ENCODE measurements around the gene CBX2. TPM values are rescaled to one million over a fixed set of nuclear protein-coding genes. Genes with fewer than 3 reads are reported as not detected.

CBX2 gene
- total RNA-seq, 1 donor from 2014 or later, result 4.6 TPM

DNA sequence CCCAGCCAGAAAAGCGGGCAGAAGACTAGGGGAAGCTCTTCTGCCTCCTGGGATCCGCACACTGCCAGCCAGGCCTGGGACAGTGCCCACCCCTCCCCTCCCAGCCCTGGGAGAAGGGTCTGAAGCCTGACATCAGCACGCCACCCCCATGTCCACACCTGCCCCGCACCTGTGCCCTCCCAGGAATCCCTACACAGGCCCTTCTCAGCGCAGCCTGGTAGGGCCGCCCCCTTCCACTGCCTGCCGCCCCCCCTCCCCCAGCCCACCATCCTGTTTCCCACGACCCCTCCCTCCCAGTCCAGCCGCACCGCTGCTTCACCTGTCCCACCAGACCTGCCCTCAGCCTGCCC is 36.6 kb upstream of the CBX2 start:
- H3K4me3 ChIP-seq, result peak overlapping the region in 1 of 2 donors; percentile 9
- H3K4me1 ChIP-seq, result peaks cover 0 to 6% of the 10 kb centered on the region in 2 donors
- H3K9me3 ChIP-seq, result no peaks in the 10 kb centered on the region
- peaks cover 10% of the 10 kb centered on the region for H3K27me3 ChIP-seq
- H3K36me3 ChIP-seq, result no peaks in the 10 kb centered on the region
- intact Hi-C loops (cut with DNase I), result no loop called here
- H3K27ac ChIP-seq, result no peak overlapping the region
- DNase-seq (ENCODE audit: low spot score in 2 of 2), result no peak
- TF ChIP-seq, protein P1, sequence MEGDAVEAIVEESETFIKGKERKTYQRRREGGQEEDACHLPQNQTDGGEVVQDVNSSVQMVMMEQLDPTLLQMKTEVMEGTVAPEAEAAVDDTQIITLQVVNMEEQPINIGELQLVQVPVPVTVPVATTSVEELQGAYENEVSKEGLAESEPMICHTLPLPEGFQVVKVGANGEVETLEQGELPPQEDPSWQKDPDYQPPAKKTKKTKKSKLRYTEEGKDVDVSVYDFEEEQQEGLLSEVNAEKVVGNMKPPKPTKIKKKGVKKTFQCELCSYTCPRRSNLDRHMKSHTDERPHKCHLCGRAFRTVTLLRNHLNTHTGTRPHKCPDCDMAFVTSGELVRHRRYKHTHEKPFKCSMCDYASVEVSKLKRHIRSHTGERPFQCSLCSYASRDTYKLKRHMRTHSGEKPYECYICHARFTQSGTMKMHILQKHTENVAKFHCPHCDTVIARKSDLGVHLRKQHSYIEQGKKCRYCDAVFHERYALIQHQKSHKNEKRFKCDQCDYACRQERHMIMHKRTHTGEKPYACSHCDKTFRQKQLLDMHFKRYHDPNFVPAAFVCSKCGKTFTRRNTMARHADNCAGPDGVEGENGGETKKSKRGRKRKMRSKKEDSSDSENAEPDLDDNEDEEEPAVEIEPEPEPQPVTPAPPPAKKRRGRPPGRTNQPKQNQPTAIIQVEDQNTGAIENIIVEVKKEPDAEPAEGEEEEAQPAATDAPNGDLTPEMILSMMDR (IDR thresholded peaks at IDR 0.05), result no peak

DNA sequence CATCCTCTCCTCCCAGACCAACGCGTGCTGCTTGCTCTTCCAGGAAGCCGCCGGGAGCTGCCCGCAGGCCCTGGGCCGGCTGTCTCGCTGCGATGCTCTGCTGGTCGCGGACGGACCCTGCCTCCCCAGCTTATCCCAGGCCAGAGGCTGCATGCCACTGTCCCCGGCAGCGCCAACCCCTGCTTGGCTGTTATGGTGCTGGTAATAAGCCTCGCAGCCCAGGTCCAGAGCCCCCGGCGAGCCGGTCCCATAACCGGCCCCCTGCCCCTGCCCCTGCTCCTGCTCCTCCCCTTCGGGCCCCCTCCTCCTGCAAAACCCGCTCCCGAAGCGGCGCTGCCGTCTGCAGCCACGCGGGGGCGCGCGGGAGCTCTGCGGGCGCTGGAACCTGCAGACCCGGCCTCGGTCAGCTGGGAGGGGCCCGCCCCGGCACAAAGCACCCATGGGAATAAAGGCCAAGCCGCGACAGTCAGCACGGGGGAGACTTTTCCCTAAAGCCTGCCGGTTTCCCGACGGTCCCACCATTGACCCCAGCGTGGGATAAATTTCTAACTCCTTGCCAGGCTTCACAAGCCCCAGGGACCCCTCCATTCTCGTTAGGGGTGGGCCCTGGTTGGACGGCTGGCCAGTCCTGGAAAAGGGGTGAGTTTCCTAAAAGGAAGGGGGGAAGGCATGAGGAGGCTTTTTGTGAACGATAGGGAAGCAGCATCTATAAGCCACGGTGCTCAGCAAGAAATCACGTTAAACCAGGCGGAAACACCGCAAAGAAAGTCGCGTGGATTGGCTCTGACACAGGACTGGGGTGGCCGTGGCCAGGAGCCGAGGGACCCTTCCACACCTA is 36.0 kb upstream of the CBX2 start:
- Histone ChIP-seq H3K4me3 (peak overlapping the region in 1 of 2 donors; percentile 9), H3K27ac (no peak overlapping the region), H3K9me3 (no peaks in the 10 kb centered on the region), H3K36me3 (no peaks in the 10 kb centered on the region), H3K4me1 (peaks cover 0 to 6% of the 10 kb centered on the region in 2 donors), H3K27me3 (peaks cover 12% of the 10 kb centered on the region)
- peak in 1 of 2 donors; percentile 79 for DNase-seq (ENCODE audit: low spot score in 2 of 2)
- intact Hi-C loops (cut with DNase I), result loop anchor here (2.0 kb wide), 1 partner anchor 247 kb away; no protein-coding TSS in a partner anchor
- TF ChIP-seq, protein P1 (IDR thresholded peaks at IDR 0.05), result peak; percentile 80 to 99 (median 97)

DNA sequence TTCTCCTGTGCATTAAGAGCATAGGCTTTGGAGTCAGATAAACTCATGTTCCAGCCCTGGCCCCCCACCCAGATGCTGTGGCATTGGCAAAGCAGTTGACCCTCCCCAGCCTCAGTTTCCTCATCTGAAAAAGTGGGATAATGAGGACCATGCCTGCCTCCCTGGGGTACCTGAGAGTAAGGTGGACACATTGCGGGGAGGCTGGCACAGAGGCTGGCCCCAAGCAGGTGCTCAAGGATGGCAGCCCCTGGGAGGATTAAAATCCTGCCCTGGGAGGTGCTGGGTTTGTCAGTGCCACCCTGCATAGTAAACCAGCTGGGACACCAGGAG is 35.4 kb upstream of the CBX2 start:
- no peaks in the 10 kb centered on the region for H3K9me3 ChIP-seq
- peaks cover 0 to 6% of the 10 kb centered on the region in 2 donors for H3K4me1 ChIP-seq
- no peak overlapping the region for H3K4me3 ChIP-seq
- H3K27me3 ChIP-seq, result peaks cover 17% of the 10 kb centered on the region
- TF ChIP-seq, protein P1 (IDR thresholded peaks at IDR 0.05), result no peak
- no peak for DNase-seq (ENCODE audit: low spot score in 2 of 2)
- H3K36me3 ChIP-seq, result no peaks in the 10 kb centered on the region
- intact Hi-C loops (cut with DNase I), result loop anchor here (2.0 kb wide), 1 partner anchor 246 kb away; no protein-coding TSS in a partner anchor
- H3K27ac ChIP-seq, result no peak overlapping the region

DNA sequence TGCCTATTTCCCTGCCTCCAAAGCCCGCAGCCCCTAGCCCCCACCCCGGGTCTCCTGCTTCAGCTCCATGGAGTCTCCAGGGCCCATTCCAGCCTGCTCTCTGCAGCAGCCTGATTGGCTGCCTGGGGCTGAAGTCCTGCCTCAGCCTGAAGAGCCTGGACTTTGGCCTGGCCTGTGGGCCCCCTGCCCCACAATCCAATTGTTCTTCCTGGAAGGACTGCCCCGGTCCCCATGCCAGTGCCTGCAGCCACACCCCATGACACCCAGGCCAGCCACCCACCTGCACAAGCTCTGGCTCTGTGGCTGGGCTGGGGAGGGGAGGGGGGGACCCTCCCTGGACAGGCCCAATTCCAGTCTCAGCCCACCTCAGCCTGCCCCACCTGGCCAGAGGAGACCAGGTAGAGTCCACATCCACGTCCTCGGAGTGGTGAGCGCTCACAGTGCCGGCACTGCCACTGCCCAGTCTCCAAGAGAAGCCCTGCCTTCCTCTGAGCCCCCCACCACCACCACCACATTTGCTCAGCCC is 34.9 kb upstream of the CBX2 start:
- DNase-seq (ENCODE audit: low spot score in 2 of 2), result no peak
- intact Hi-C loops (cut with DNase I), result loop anchor here (2.0 kb wide), 1 partner anchor 246 kb away; no protein-coding TSS in a partner anchor
- peaks cover 22% of the 10 kb centered on the region for H3K27me3 ChIP-seq

DNA sequence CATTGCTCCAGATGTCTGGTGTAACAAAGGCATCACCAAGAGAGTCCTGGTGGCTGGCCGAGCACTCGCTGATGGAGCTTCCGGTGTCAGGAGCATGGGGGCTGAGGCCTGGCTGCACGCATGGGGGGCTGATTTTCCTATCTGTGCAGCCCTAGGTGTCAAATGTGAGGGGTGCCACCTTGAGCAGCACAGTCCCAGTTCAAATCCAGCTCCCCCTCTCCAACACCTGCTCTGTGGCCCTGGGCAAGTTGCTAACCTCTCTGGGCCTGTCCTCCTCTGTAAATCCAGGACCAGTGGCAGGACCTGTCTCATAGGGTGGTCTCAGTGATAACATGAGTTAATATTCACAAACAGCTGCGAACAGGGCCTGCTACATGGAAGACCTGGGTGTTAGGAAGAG is 34.3 kb upstream of the CBX2 start:
- TF ChIP-seq, protein P1 (IDR thresholded peaks at IDR 0.05), result no peak
- DNase-seq (ENCODE audit: low spot score in 2 of 2), result no peak
- Histone ChIP-seq H3K4me1 (peaks cover 0 to 6% of the 10 kb centered on the region in 2 donors), H3K36me3 (no peaks in the 10 kb centered on the region), H3K4me3 (no peak overlapping the region), H3K9me3 (no peaks in the 10 kb centered on the region), H3K27me3 (peaks cover 27% of the 10 kb centered on the region), H3K27ac (no peak overlapping the region)
- intact Hi-C loops (cut with DNase I), result loop anchor here (2.0 kb wide), 1 partner anchor 245 kb away; no protein-coding TSS in a partner anchor

More for the DNA sequence above, 34.9 kb upstream of the CBX2 start:
- H3K4me1 ChIP-seq, result peaks cover 0 to 6% of the 10 kb centered on the region in 2 donors
- H3K27ac ChIP-seq, result no peak overlapping the region
- TF ChIP-seq, protein P1 (IDR thresholded peaks at IDR 0.05), result no peak
- H3K36me3 ChIP-seq, result no peaks in the 10 kb centered on the region
- no peaks in the 10 kb centered on the region for H3K9me3 ChIP-seq
- H3K4me3 ChIP-seq, result no peak overlapping the region

Measured in ascending aorta (tissue), 2 donors.